K562 (cell line): Measurements from ENCODE around the gene IBA57.

Experiments
- ATF7 ChIP-seq: fragments of 450-650 bp; IDR thresholded peaks from 2 replicates; pipeline ENCODE4 v1.7.1; 2014; ENCODE audit warnings: mild to moderate bottlenecking, moderate library complexity
- CREB1 ChIP-seq, 2 experiments: sonication (generic) in 1 of 2; formaldehyde crosslinking in 1 of 2; IDR thresholded peaks; 2 replicates each; pipeline versions ENCODE4 v1.6.1 to v1.8.0; 2012 to 2022; ENCODE audit warnings: inconsistent platforms in 1 of 2, mild to moderate bottlenecking in 1 of 2, missing genetic modification reagents in 1 of 2, moderate library complexity in 1 of 2
- MYNN ChIP-seq, 2 experiments: sonication (generic); formaldehyde crosslinking in 1 of 2; IDR thresholded peaks; 2 replicates each; pipeline versions ENCODE4 v1.5.0 to v1.6.1; 2016 to 2020; ENCODE audit warnings: antibody characterized with exemption in 1 of 2, missing genetic modification reagents in 1 of 2
- SAFB ChIP-seq: fragments of 200-400 bp; formaldehyde crosslinking; IDR thresholded peaks from 2 replicates; pipeline ENCODE4 v1.6.1; 2017; ENCODE audit warnings: low read depth, low read length, borderline replicate concordance
- TF ChIP-seq, protein P1 (sequence below), 3 experiments: IDR thresholded peaks in 2 of 3; conservative IDR thresholded peaks in 1 of 3; 2 replicates each; pipeline ENCODE4 v1.5.1; 2011 to 2012; ENCODE audit warnings: low read length in 3 of 3, mild to moderate bottlenecking in 3 of 3, control low read depth in 2 of 3, improper control_type of control experiment in 1 of 3, inconsistent platforms in 1 of 3, low read depth in 1 of 3, mixed read lengths in 1 of 3, moderate library complexity in 1 of 3; ENCODE audit not compliant: insufficient read depth in 2 of 3

DNA sequence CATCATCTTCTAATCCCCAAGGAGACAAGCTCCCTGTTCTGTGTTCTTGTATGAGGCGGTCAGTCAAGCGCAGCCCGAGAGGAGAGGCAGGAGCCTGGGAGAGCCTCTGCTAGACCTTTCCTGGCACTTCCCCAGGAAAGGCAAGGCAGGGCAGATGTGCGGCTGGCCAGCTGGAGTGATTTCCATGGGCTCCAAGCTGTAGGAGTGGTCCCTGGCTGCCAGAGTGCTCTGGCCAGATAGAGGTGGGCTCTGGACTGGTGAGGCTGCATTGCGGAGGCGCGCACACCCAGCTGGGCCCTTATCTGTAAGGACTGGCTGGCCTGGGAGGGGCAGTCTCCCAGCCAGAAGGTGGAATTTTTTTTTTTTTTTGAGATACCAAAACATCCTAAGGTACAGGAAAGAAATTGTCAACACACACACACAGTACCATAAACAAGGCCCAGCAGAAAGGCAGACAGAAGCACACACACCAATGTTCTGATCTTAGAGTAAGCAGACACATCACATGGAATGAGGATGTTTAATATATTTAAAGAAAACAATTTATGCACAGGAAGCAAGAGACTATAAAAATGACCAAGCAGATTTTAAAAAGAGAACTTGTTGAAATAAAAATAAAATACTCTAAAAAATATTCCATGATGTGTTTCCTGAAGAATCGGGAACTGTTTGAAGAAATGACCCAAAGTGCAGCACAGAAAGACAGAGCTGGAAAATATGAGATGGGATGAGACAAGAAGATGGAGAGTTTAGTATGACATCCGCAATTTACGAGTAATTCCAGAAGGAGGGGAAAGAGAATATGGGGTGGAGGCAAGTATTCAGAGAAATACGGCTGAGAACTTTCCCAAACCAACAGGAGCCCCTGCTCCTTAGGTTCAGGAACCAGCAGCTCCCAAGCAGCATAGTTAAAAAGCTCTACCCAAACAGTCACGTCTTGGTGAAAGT lies 13.4 kb downstream of the IBA57 start:
- TF ChIP-seq, protein P1, sequence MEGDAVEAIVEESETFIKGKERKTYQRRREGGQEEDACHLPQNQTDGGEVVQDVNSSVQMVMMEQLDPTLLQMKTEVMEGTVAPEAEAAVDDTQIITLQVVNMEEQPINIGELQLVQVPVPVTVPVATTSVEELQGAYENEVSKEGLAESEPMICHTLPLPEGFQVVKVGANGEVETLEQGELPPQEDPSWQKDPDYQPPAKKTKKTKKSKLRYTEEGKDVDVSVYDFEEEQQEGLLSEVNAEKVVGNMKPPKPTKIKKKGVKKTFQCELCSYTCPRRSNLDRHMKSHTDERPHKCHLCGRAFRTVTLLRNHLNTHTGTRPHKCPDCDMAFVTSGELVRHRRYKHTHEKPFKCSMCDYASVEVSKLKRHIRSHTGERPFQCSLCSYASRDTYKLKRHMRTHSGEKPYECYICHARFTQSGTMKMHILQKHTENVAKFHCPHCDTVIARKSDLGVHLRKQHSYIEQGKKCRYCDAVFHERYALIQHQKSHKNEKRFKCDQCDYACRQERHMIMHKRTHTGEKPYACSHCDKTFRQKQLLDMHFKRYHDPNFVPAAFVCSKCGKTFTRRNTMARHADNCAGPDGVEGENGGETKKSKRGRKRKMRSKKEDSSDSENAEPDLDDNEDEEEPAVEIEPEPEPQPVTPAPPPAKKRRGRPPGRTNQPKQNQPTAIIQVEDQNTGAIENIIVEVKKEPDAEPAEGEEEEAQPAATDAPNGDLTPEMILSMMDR (IDR thresholded peaks at IDR 0.05 in 2 of 3, conservative IDR thresholded peaks at IDR 0.05 in 1 of 3; ENCODE audit: insufficient read depth in 2 of 3, low read depth in 1 of 3, low read length in 3 of 3) = no peak
- TF ChIP-seq ATF7 = no peak
- no peak for TF ChIP-seq SAFB
- TF ChIP-seq MYNN (IDR thresholded peaks at IDR 0.05) = peak; percentile 94
- TF ChIP-seq MYNN (CRISPR knock-in tag; IDR thresholded peaks at IDR 0.05) = no peak
- TF ChIP-seq CREB1 (IDR thresholded peaks at IDR 0.05) = peak; percentile 67; the same call in 1 of the 2 replicates
- TF ChIP-seq CREB1 (CRISPR knock-in tag; IDR thresholded peaks at IDR 0.05) = no peak; the same call in 1 of the 2 replicates
